Kidney (tissue), 14 donors: Measurements from ENCODE around the gene RAD23B. TPM values are rescaled to one million over a fixed set of nuclear protein-coding genes. Genes with fewer than 3 reads are reported as not detected.
"Not testable (repeated sequence)": the region's sequence is repeated elsewhere in the genome, so short reads cannot be mapped to it uniquely, and the experiment has no call there.

ENCODE experiments used
- DNase-seq, 5 donors: peaks; one replicate each; pipeline ENCODE4 v3.0.0-alpha.2; 2013 to 2020
- FAIRE-seq: peaks from 2 replicates; lab custom pipeline; 2012; peaks lifted over from hg19 to GRCh38; lab: Jason Lieb, UNC
- H3K27ac ChIP-seq, 2 donors: one replicate each; pipeline ENCODE4 v1.7.0; 2013; ENCODE audit warnings: low read depth in 2 of 2, low read length in 2 of 2, inconsistent platforms in 1 of 2
- H3K27me3 ChIP-seq: one replicate; pipeline ENCODE4 v1.7.1; 2013; ENCODE audit warnings: low read length, inconsistent platforms; ENCODE audit not compliant: control insufficient read depth, insufficient read depth
- H3K36me3 ChIP-seq, 3 donors: one replicate each; pipeline versions ENCODE4 v1.7.0 to v1.7.1; 2013; ENCODE audit warnings: low read length in 3 of 3, control low read depth in 1 of 3, inconsistent platforms in 1 of 3; ENCODE audit not compliant: insufficient read depth in 3 of 3, control insufficient read depth in 2 of 3
- H3K4me1 ChIP-seq, 3 donors: one replicate each; pipeline versions ENCODE4 v1.7.0 to v1.7.1; 2013; ENCODE audit warnings: low read length in 3 of 3, inconsistent platforms in 1 of 3, low read depth in 1 of 3; ENCODE audit not compliant: control insufficient read depth in 2 of 3, insufficient read depth in 2 of 3
- H3K4me3 ChIP-seq, 3 donors: one replicate each; pipeline versions ENCODE4 v1.7.0 to v1.8.1; 2013; ENCODE audit warnings: low read length in 3 of 3, control low read depth in 1 of 3, inconsistent platforms in 1 of 3
- H3K9ac ChIP-seq, 3 donors: one replicate each; pipeline versions ENCODE4 v1.7.0 to v1.7.1; 2013; ENCODE audit warnings: low read length in 3 of 3, control low read depth in 1 of 3, inconsistent platforms in 1 of 3
- H3K9me3 ChIP-seq, 3 donors: one replicate each; pipeline versions ENCODE4 v1.7.0 to v1.7.1; 2013; ENCODE audit warnings: low read length in 3 of 3, control low read depth in 1 of 3, inconsistent platforms in 1 of 3; ENCODE audit not compliant: control insufficient read depth in 2 of 3, insufficient read depth in 1 of 3
- CTCF ChIP-seq: IDR thresholded peaks from 3 replicates; pipeline ENCODE4 v1.5.1; 2012; ENCODE audit warnings: mild to moderate bottlenecking, moderate library complexity, borderline replicate concordance; ENCODE audit not compliant: insufficient read depth; ENCODE audit errors: extremely low read depth
- intact Hi-C: fragments of 100-400 bp; cut with DNase I; formaldehyde crosslinking; loops from one replicate; pipeline ENCODE4 v1.11.1; 2022
- polyA plus RNA-seq: library from polyadenylated mRNA; stranded (reverse); fragments of 350-450 nt; fragmentation: Illumina TruSeq; extraction: RNeasy Lipid Tissue Mini Kit (QIAGEN cat#74804); gene quantifications from one replicate; pipeline ENCODE4 v1.2.3, GENCODE V29; 2014; ENCODE audit warnings: low read depth, low replicate concordance; ENCODE audit not compliant: insufficient read depth
- total RNA-seq: library from RNA; stranded (reverse); fragmentation: NEBNext Ultra II Directional; extraction: Animal tissue kit (Norgen Biotek cat#: 25700); gene quantifications from one replicate; pipeline ENCODE4 v1.2.1, GENCODE V29; 2021
- donor health status: control.
- donor health status: control.
- donor health status: control.
- donor health status: control.
- donor health status: control.
- donor health status: DM: yes; HTN: yes; CAD: no.
- donor health status: Normal renal cell carcinoma (clear cell type).

The RAD23B gene
- total and polyA plus RNA-seq, 2 donors from 2014 or later = 40.5 to 76.5 TPM

- no peaks in the 10 kb centered on the region for H3K36me3 ChIP-seq
- DNase-seq = no peak
- H3K4me1 ChIP-seq = peaks cover 0 to 14% (median 4%) of the 10 kb centered on the region in 3 donors
- H3K9ac ChIP-seq = no peak overlapping the region
- no peak overlapping the region for H3K4me3 ChIP-seq
- H3K27ac ChIP-seq = no peak overlapping the region
- no peaks in the 10 kb centered on the region for H3K9me3 ChIP-seq
- no peaks in the 10 kb centered on the region for H3K27me3 ChIP-seq
- TF ChIP-seq CTCF = no peak
- intact Hi-C loops = no loop called here
- FAIRE-seq = no peak
These were observed 12.9 kb downstream of the RAD23B start for GRCh38 chr9:107295995-107296394.

- H3K4me3 ChIP-seq, FAIRE-seq, H3K36me3 ChIP-seq, DNase-seq, H3K9ac ChIP-seq, H3K27ac ChIP-seq, H3K27me3 ChIP-seq, H3K9me3 ChIP-seq, intact Hi-C loops: not testable (repeated sequence)
- peaks cover 0 to 15% (median 4%) of the 10 kb centered on the region in 3 donors for H3K4me1 ChIP-seq
These were observed 13.5 kb downstream of the RAD23B start for GRCh38 chr9:107296592-107296991.

- H3K36me3 ChIP-seq = peaks cover 0 to 7% (median 0%) of the 10 kb centered on the region in 3 donors
- peaks cover 0 to 11% (median 2%) of the 10 kb centered on the region in 3 donors for H3K4me1 ChIP-seq
- FAIRE-seq = no peak
- no peak overlapping the region for H3K9ac ChIP-seq
- no peak for DNase-seq
- no peak overlapping the region for H3K4me3 ChIP-seq
- no peak for TF ChIP-seq CTCF
- H3K9me3 ChIP-seq = no peaks in the 10 kb centered on the region
- H3K27ac ChIP-seq = no peak overlapping the region
- intact Hi-C loops = no loop called here
- no peaks in the 10 kb centered on the region for H3K27me3 ChIP-seq
These were observed 16.4 kb downstream of the RAD23B start for GRCh38 chr9:107299437-107299836.

GRCh38 chr9:107306308-107306707 is 23.2 kb downstream of the RAD23B start:
- Histone ChIP-seq H3K4me1 (peaks cover 0 to 12% (median 2%) of the 10 kb centered on the region in 3 donors), H3K4me3 (no peak overlapping the region), H3K27ac (no peak overlapping the region), H3K9ac (no peak overlapping the region), H3K27me3 (no peaks in the 10 kb centered on the region), H3K9me3 (no peaks in the 10 kb centered on the region), H3K36me3 (peaks cover 6 to 35% (median 16%) of the 10 kb centered on the region in 3 donors)
- TF ChIP-seq CTCF = no peak
- DNase-seq (no peak), FAIRE-seq (no peak)
- intact Hi-C loops = no loop called here
